GM12872 (cell line): ENCODE measurements around the gene PKDREJ.

ENCODE experiments used
- CTCF ChIP-seq: IDR thresholded peaks from 3 replicates; pipeline ENCODE4 v1.5.1; 2011; ENCODE audit warnings: low read depth, mild to moderate bottlenecking, low read length, moderate library complexity; ENCODE audit not compliant: insufficient read depth

PKDREJ gene

GRCh38 chr22:46242076-46242475 is 21.1 kb downstream of the PKDREJ start:
- TF ChIP-seq CTCF = no peak

GRCh38 chr22:46241396-46242007 is 21.6 kb downstream of the PKDREJ start:
- no peak for TF ChIP-seq CTCF

GRCh38 chr22:46240907-46241306 is 22.2 kb downstream of the PKDREJ start:
- no peak for TF ChIP-seq CTCF

- TF ChIP-seq CTCF = no peak
These were observed 22.6 kb downstream of the PKDREJ start for GRCh38 chr22:46240506-46240905.

GRCh38 chr22:46240073-46240472 is 23.1 kb downstream of the PKDREJ start:
- no peak for TF ChIP-seq CTCF

GRCh38 chr22:46239261-46240048 is 23.7 kb downstream of the PKDREJ start:
- TF ChIP-seq CTCF = no peak

GRCh38 chr22:46238541-46238940 is 24.6 kb downstream of the PKDREJ start:
- TF ChIP-seq CTCF = no peak
